NCI-H510A treated with DMSO at 0.1 percent for 48 hours (cell line): ENCODE data around the gene PRC1.
"Not testable (repeated sequence)": the region's sequence is repeated elsewhere in the genome, so short reads cannot be mapped to it uniquely, and the experiment has no call there.

Source experiments
- DNase-seq: peaks from one replicate; lab custom pipeline; 2025; lab: John Stamatoyannopoulos, UW

PRC1 gene

DNA sequence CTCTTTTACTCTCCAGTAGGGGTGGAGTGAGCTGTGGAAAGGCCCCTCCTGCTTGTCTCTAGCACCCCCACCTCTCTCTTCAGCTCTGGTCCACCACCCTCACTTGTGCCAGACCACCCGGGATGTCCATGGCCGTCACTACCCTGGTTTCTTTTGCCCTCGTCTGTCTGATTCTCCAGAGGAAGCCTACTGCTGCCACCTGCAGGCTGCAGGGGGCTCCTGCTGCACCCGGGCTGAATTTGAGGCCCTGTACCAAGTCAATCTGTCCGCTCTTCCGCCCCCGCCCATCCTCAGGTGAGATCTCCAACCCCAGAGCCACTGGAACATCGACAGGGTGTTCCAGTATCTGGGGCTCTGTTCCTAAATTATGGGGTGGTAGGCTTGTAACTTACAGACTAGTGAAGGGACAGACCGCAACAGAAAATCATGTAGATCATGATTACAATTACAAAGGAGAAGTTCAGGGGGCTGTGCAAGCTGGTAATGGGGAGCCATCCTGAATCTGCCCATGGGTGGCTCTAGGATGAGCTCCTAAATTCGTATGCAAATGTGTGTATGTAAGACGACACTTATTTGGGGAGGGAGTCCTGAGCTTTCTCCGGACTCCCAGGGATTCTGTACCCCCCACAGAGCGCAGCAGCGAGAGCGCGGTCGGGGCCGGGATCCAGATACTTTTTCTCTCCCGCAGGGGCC is 59.9 kb downstream of the PRC1 start:
- peak; percentile 89 for DNase-seq

- DNase-seq = no peak
Observed at GRCh38 chr15:90933301-90933700, 61.0 kb downstream of the PRC1 start.

- no peak for DNase-seq
Observed at GRCh38 chr15:90932660-90932991, 61.7 kb downstream of the PRC1 start.

DNA sequence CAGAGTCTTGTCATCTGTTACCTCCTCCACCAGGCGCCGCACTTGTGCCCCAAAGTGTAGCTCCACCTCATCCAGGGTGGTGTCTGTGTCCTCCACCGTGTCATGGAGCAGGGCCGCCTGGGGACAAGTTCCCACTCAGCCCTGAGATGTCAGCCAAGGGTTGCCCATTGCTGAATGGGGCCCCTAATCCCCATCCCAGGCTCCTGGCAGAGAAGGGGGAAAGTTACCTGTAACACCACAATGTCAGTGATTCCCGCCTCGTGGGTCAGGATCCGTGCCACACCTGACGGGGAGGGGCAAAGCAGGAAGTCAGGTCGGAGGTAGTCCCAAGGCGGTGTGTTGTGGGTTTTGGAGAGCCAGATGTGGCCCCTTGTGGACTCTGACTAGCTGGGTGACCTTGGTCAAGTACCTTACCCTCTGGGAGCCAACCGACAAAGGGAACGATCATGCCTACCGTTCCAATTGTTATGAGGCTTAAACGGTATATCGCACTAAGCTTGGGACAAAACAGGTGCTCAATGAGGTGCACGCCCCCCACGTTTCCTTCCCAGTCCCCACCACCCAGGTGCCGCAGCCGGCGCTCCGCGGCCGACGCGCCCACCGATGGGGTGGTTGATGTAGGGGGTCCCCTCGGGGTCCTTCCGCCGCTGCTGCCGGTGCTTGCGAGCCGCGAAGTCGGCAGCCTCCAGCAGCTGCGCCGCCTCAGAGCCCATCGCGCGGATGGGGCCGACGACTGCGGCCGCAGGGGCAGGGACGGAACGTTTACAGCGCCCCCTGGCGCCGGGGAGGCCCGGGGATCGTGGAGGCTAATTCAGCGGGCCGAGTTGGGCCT is 62.3 kb downstream of the PRC1 start, which contains the start of gene HDDC3:
Gene HDDC3, minus strand, starts transcription at position 722 of the 832 bp plus-strand sequence. Its CDS starts 9 bp downstream, at position 713.
- peak; percentile 93 for DNase-seq

GRCh38 chr15:90931575-90931827 is 62.8 kb downstream of the PRC1 start:
- DNase-seq = no peak

- DNase-seq = peak; percentile 40
Observed at GRCh38 chr15:90930861-90931574, 63.3 kb downstream of the PRC1 start.

DNA sequence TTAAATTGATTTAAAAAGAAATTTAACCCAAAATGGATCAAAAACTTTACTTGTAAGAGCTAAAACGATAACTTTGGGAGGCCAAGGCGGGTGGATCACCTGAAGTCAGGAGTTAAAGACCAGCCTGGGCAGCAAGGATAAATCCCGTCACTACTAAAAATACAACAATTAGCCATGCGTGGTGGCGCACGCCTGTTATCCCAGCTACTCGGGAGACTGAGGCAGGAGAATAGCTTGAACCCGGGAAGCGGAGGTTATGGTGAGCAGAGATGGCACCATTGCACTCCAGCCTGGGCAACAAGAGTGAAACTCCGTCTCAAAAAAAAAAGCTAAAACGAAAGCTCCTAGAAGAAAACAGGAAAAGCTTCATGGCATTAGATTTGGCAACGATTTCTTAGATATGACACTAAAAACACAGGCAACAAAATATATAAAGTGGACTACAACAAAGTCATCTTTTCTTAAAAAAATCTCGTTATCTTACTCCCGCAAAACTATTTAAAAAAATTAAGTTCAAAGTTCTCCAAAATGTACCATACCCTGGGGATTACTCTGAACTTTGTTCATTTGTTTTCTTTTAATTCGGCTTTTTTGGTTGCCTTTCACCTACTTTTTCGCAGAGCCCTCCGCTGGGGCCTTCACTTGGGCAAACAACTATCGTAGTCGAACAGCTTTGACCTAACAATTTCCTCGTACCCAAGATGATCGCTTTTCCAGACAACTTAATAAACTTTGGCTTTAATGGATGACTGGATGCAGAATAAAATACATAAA is 64.9 kb downstream of the PRC1 start:
- DNase-seq = no peak

DNA sequence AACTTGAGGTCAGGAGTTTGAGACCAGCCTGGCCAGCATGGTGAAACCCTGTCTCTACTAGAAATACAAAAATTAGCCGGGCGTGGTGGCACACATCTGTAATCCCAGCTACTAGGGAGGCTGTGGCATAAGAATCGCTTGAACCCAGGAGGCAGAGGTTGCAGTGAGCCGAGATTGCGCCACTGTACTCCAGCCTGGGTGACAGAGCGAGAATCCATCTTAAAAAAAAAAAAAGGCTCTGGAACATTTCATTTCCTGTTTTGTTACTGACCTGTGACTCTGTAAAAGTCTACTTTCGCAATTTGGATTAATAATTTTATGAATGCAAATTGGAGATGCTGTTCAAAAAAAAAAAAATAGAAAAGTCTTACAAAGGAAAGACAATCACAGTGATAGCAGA is 66.2 kb downstream of the PRC1 start:
- not testable (repeated sequence) for DNase-seq

DNA sequence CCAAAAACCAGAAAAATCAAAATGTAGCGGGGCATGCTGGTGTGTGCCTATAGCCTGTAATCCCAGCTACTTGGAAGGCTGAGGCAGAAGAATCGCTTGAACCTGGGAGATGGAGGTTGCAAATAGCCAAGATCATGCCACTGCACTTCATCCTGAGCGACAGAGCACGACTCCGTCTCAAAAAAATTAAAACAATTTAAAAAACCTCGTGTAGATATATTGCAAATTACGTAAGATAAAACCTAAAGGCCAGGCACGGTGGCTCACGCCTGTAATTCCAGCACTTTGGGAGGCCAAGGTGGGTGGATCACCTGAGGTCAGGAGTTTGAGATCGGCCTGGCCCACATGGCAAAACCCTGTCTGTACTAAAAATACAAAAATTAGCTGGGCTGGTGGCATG is 67.6 kb downstream of the PRC1 start:
- not testable (repeated sequence) for DNase-seq

DNA sequence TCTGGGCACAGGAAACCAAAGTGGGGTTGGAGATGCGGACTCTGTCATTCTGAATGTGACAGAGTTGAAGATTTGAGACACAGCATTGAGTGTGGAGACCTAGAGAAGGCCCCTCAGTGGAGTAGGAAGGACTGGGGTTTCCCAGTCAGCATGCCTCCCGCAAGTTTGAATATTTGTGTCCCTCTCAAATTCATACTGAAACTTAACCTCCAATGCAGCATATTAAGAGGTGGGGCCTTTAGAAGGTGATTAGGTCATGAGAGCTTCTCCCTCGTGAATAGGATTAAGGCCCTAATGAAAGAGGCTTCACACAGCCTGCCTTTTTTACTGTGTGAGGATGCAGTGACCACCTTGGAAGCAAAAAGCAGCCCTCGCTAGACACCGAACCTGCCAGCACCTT is 70.0 kb downstream of the PRC1 start:
- no peak for DNase-seq

GRCh38 chr15:90922712-90923322 is 71.5 kb downstream of the PRC1 start:
- not testable (repeated sequence) for DNase-seq

- no peak for DNase-seq
Observed at GRCh38 chr15:90921887-90922286, 72.4 kb downstream of the PRC1 start.

GRCh38 chr15:90918835-90919234 is 75.5 kb downstream of the PRC1 start:
- DNase-seq = no peak

DNA sequence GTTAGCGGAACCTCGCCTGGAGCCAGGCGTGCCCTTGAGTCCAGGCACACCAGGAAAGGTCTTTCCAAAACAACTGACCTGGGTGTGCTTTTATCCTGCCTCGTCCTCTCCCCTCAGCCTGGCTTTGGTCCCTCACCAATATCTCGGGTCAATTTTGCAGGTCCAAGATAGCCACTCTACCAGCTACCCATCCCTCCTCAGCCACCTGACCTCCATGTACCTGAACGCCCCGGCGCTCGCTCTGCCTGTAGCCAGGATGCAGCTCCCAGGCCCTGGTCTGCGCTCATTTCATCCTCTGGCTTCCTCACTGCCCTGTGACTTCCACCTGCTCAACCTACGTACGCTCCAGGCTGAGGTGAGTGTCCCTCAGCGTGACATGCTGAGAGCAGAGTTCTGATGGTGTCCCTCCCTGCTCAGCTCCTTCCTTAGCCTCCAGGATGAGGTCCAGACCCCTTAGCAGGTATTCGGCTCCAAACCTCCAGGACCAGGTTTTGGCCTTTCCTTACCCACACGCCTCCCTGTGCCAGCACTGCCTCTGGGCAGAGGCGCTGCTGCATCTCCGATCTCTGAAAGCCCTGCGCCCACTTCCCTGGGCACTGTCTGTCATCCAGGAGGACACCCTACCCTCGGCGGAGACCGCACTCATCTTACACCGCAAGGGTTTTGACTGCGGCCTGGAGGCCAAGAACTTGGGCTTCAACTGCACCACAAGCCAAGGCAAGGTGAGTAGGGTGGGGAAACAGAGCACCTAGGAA is 76.1 kb downstream of the PRC1 start:
- no peak for DNase-seq

GRCh38 chr15:90917569-90917968 is 76.8 kb downstream of the PRC1 start:
- DNase-seq = no peak

DNA sequence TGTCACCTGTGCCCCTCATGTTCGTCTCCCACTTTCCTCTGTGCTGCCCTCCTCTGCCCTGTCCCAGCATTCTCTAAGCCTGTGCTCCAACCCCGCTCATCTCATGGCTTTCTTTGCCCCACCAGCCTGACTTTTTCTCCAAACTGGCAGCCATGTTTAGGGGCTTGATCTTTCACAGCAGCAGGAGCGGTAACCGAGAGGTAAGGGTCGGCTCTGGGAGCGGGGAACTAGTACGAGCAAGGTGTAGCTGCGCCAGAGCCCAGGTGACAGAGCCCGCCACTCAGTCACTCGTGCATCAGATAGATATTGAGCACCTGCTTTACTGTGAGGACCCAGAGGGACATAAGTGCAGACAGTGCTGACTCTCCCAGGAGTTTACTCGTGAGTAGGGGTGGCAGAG is 77.9 kb downstream of the PRC1 start:
- no peak for DNase-seq
